Activated CD4-positive, alpha-beta T cell treated with anti-CD3 and anti-CD28 coated beads, Interleukin-10, Interleukin-2, amounts not matched to agents 100 ng/mL and 50 ng/mL, durations not matched to agents 16 hours and 8 hours (primary cell): ENCODE data around the gene CATSPERZ.

Source experiments
- DNase-seq: peaks from one replicate; pipeline ENCODE4 v3.0.0-alpha.2; 2020

CATSPERZ gene

GRCh38 chr11:64264371-64264852 lies 35.7 kb upstream of the CATSPERZ start:
- no peak for DNase-seq

GRCh38 chr11:64265176-64266160 lies 34.7 kb upstream of the CATSPERZ start:
- no peak for DNase-seq

- DNase-seq, result no peak
Measured at GRCh38 chr11:64266339-64266738, 33.8 kb upstream of the CATSPERZ start.

GRCh38 chr11:64267207-64267945 lies 32.8 kb upstream of the CATSPERZ start:
- no peak for DNase-seq

- DNase-seq, result no peak
Measured at GRCh38 chr11:64268025-64268892, 31.9 kb upstream of the CATSPERZ start.

GRCh38 chr11:64268893-64269539 lies 31.1 kb upstream of the CATSPERZ start:
- DNase-seq, result peak; percentile 73

GRCh38 chr11:64269540-64270220 lies 30.5 kb upstream of the CATSPERZ start:
- peak; percentile 99 for DNase-seq

GRCh38 chr11:64275031-64275800 lies 24.9 kb upstream of the CATSPERZ start:
- DNase-seq, result no peak

- DNase-seq, result no peak
Measured at GRCh38 chr11:64275841-64276240, 24.3 kb upstream of the CATSPERZ start.

GRCh38 chr11:64276653-64277431 lies 23.3 kb upstream of the CATSPERZ start:
- no peak for DNase-seq

GRCh38 chr11:64278576-64279190 lies 21.5 kb upstream of the CATSPERZ start:
- no peak for DNase-seq

GRCh38 chr11:64281957-64282770 lies 18.0 kb upstream of the CATSPERZ start:
- no peak for DNase-seq

- DNase-seq, result no peak
Measured at GRCh38 chr11:64283092-64283491, 17.1 kb upstream of the CATSPERZ start.

- DNase-seq, result peak; percentile 98
Measured at GRCh38 chr11:64284048-64284961, 15.9 kb upstream of the CATSPERZ start, which contains the start of gene BAD. TSS of gene BAD (minus strand) at chr11:64284665. CDS start at chr11:64284368, 297 bp downstream.

GRCh38 chr11:64284962-64285884 lies 14.9 kb upstream of the CATSPERZ start, which contains the start of gene GPR137:
TSS of gene GPR137 (plus strand) at chr11:64285848. CDS start at chr11:64286525, 677 bp downstream.
- DNase-seq, result peak; percentile 89
